SIG-M5 treated with dmso at 0.1 percent for 504 hours (cell line): Measurements from ENCODE around the gene CHRDL2.
A peak's percentile ranks its signal among the peaks of the same experiment; 100 is the strongest.
"Not testable (repeated sequence)": the region's sequence is repeated elsewhere in the genome, so short reads cannot be mapped to it uniquely, and the experiment has no call there.

Experiments
- DNase-seq: peaks from one replicate; lab custom pipeline; 2025; ENCODE audit not compliant: unreplicated experiment; lab: John Stamatoyannopoulos, UW

The CHRDL2 gene

GRCh38 chr11:74731301-74732094 lies at the start of gene CHRDL2:
Gene CHRDL2 (minus strand): TSS chr11:74731426. CDS start chr11:74730888, 538 bp downstream.
- no peak for DNase-seq

- no peak for DNase-seq
Observed at GRCh38 chr11:74780248-74781005, 49.2 kb upstream of the CHRDL2 start.

DNA sequence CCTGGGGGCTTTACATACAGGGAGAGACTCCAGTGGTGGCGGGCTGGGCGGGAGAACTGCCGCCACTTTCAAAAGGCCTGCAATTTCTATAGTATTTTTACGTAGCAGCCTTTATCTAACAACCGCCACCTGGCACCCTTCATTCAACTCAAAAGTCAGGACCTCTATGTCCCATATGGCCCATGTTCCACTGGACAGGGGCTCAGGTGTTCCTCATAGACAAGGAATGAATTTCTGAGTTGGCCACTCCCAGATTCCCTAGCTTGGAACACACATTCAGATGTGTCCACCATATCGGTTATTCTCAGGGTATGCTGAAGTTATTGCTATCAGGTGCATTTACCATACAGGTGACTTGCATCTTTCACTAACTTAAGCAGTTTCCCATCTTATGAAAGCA lies 47.4 kb upstream of the CHRDL2 start:
- no peak for DNase-seq

- DNase-seq = no peak
Observed at GRCh38 chr11:74777877-74778276, 46.7 kb upstream of the CHRDL2 start.

GRCh38 chr11:74777038-74777437 lies 45.8 kb upstream of the CHRDL2 start:
- no peak for DNase-seq

- no peak for DNase-seq
Observed at GRCh38 chr11:74776546-74776945, 45.3 kb upstream of the CHRDL2 start.

DNA sequence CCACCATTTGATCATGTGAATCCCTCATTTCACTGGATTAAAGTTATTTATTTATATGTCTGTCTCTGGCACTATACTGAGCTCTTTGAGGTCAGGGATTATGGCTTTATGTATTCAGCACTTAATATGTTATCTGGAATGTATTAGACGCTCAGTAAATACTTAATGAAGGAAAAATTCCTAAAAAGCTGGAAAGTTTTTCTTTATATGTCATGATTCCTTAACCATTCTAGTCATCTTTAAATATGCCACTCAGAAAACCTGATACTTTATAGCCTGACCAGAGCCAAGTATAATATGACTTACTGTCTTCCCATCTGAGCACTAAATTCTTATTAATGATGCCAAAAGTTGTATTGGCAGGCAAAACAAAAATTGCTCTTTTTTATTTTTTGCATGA lies 44.5 kb upstream of the CHRDL2 start:
- no peak for DNase-seq

DNA sequence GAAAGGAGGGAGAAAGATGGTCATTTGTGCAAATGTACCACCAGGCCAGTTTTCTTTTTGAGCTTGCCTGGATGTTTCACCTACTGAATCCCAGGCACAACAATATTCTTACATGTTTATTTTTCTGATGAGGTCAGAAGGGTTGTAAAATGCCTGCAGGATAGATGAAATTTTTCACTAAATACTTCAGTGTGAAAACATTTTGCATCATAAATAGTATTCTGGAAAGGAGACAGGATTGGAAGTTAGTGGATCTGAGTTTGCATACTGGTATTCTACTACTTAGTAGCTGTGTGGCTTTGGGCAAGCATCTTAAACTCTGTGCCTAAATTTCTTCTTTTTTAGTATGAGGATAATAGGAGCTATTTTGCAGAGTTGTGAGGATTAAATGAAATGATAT lies 42.2 kb upstream of the CHRDL2 start:
- DNase-seq = no peak

DNA sequence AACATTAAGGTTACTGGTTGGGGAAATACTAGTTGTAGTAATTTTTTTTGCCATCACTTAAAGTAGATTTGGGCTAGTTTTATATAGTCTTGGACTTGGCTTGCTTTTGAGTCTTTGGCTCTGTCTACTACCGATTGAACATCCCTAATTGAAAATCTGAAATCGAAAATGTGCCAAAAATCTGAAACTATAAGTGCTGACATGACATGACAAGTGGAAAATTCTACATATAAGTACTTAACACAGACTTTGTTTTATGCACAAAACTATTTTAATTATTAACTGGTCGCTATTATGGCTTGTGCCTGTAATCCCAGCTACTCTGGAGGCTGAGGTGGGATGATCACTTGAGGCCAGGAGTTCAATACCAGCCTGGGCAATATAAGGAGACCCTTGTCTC lies 39.9 kb upstream of the CHRDL2 start:
- DNase-seq = no peak

- no peak for DNase-seq
Observed at GRCh38 chr11:74770456-74770855, 39.2 kb upstream of the CHRDL2 start.

DNA sequence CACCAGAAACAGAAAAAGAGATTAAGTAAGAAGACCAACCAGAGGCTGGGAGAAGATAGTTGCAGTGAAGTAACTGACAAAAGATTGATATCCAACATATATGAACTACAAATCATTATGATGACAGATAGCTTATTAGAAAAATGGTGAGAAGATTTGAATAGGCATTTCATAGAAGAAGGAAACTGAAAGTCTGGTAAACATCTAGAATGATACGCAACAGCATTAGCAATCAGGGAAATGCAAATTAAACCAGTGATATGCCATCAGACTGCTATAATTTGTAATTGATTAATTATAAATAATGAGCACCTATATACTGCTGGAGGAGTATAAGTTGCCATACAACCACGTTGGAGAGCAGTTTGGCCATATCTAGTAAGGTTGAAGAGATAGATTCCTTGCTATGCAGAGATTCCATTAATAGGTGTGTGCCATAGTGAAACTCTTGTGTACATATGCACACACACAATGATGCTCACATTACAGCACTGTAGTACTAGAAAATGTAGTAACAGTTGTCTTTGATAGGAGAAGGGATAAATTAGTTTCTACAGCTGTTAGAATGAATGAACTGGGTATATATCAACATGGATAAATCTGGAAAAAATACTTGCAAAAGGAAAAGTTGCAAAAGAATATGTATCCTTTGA lies 38.0 kb upstream of the CHRDL2 start:
- no peak for DNase-seq

DNA sequence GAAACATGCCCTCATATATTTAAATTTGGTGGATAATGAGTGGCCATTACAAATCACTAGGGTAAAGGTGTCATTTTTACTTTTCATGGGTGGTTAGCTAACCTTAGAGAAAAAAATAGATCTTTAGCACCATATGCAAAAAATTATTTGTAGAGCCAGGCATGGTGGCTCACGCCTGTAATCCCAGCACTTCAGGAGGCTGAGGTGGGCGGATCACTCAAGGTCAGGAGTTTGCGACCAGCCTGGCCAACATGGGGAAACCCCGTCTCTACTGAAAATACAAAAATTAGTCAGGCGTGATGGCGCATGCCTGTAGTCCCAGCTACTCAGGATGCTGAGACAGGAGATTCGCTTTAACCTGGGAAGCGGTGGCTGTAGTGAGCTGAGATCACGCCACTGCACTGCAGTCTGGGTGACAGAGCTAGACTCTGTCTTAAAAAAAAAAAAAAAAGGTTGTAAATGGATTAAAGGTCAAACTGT lies 37.0 kb upstream of the CHRDL2 start:
- not testable (repeated sequence) for DNase-seq

DNA sequence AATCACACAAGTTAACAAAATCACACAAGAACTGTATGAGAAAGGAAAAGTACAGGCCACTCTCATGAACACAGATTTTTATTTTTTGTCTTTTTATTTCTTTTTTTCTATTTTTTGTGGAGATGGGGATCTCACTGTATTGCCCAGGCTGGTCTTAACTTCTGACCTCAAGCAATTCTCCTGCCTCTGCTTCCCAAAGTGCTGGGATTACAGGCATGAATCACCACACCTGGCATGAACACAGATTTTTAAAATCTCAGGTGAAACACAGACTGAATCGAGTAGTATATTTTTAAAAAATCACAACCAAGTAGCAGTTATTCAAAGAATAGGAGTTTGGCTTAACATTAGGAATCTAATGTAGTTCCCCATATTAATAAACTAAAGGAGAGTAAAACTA lies 35.7 kb upstream of the CHRDL2 start:
- DNase-seq = no peak

GRCh38 chr11:74756571-74756970 lies 25.3 kb upstream of the CHRDL2 start:
- no peak for DNase-seq

DNA sequence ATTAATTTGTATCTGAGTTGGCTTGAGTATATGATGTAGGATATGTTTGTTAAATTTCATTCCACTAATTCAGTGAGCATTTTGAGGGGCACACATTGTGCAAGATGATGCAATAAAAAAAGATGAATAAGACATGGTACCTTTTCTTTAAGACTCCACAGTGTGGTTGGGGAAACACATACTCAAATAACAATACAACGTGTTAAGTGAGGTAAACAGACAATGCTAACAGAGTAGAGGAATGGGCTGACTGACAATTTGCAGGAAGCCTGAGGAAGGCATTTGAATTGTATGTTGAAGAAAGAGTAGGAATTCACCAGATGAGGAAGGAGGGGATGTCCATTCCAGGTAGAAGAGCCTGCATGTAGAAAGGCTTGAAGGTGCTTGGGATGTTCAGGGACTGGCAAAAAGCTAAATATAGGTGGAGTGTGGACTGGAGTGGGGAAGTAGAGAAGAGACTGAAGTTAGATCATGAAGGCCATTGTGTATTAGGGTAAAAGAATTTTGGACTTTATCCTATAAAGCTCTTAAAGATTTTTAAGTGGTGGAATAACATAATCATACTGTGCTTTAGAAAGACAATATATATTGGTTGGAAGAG lies 24.3 kb upstream of the CHRDL2 start:
- DNase-seq = no peak

- no peak for DNase-seq
Observed at GRCh38 chr11:74754507-74755252, 23.5 kb upstream of the CHRDL2 start.

GRCh38 chr11:74751303-74751702 lies 20.1 kb upstream of the CHRDL2 start:
- DNase-seq = no peak

DNA sequence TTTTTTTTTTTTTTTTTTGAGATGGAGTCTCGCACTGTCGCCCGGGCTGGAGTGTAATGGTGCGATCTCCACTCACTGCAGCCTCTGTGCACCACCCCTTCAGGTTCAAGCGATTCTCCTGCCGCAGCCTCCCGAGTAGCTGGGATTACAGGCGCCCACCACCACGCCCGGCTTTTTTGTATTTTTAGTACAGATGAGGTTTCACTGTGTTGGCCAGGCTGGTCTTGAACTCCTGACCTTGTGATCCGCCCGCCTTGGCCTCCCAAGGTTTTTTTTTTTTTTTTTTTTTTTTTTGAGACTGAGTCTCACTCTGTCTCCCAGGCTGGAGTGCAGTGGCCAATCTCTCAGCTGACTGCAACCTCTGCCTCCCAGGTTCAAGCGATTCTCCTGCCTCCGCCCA lies 19.4 kb upstream of the CHRDL2 start:
- not testable (repeated sequence) for DNase-seq

DNA sequence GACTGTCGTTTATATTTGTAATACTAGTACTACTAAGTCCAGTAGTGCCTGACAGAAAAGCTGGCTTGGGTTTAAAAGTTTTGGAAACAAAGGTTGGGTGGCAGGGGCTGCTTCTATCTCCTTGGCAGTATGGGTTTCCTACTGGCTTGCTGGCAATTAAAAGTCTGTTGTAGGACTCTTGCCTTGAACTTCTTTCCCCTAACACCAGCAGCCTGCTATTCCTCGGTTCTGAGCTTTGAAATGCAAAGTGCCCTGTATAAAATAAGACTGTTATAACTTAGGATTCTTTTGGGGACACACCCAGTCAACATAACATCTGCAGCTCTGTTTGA lies 18.7 kb upstream of the CHRDL2 start:
- DNase-seq = peak; percentile 27

DNA sequence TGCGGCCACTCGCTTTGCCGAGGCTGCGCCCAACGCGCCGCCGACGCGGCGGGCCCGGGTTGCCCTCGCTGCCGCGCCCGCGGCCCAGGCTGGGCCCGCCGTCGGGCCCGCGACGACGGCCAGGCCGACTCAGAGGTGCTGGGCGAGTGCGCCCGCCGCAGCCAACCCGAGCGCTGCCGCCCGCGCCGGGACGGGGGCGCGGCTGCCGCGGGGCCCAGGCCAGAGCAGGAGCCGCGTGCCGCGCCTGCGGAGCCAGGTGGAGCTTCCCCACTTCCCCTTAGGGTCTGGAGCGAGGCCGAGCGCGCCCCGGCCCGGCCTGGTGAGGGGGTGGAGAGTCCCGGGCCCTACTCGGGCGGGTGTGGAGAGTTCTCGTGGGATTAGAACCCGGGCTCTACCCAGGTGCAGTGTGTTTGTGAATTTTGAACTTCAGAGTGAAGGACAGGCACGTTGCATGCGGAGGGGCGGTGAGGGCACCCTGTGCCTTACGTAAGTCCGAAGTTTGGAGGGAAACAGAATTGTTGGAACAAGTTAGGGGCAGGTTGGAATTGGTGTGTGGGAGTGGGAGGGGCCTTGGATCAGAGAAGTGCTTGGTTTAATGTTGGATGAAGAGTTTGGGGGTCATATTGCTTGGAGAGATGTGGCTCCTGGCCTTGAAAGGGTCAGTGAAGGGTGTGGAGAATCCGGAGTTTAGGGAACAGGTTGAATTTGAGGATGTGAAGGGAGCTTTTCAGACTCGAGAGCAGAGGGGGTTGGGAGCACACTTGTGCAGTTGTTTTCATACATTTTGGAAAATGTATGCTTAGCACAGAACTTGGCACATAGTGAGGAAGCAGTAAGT lies 18.1 kb upstream of the CHRDL2 start:
- peak; percentile 62 for DNase-seq
